ENCODE results near the gene CNKSR3. TPM values are rescaled to one million over a fixed set of nuclear protein-coding genes. Genes with fewer than 3 reads are reported as not detected.

The CNKSR3 gene
- polyA plus RNA-seq, 1 of the 3 experiments (the other 2 are of a cell fraction), result 1.6 TPM

GRCh38 chr6:154460306-154461071 is 50.0 kb downstream of the CNKSR3 start:
- no peaks in the 10 kb centered on the region for H3K27me3 ChIP-seq (ENCODE audit: insufficient read depth)
- no peaks in the 10 kb centered on the region for H3K9me3 ChIP-seq
- H3K4me3 ChIP-seq (ENCODE audit: low read depth in 2 of 2, low read length in 1 of 2), result no peak overlapping the region
- H3K9ac ChIP-seq, result no peak overlapping the region
- peak overlapping the region; percentile 44; the same call in 1 of the 2 replicates for H3K4me2 ChIP-seq
- no peak overlapping the region for H2AFZ ChIP-seq (ENCODE audit: low read depth)
- H3K4me1 ChIP-seq (ENCODE audit: control insufficient read depth in 1 of 2, insufficient read depth in 2 of 2, low read depth in 1 of 2, low read length in 1 of 2), result peaks cover 12 to 69% of the 10 kb centered on the region in 2 experiments
- no peaks in the 10 kb centered on the region for H3K9me2 ChIP-seq
- TF ChIP-seq TCF12 (IDR thresholded peaks at IDR 0.05), result no peak
- no peak for TF ChIP-seq REST (IDR thresholded peaks at IDR 0.05; ENCODE audit: low read depth, low read length)
- TF ChIP-seq GATA2 (CRISPR knock-in tag; IDR thresholded peaks at IDR 0.05), result no peak
- no peak for TF ChIP-seq SMC3 (IDR thresholded peaks at IDR 0.05; ENCODE audit: low read depth, low read length)
- no peak for TF ChIP-seq NFIC (IDR thresholded peaks at IDR 0.05; ENCODE audit: borderline replicate concordance)
- TF ChIP-seq EZH2phosphoT487 (IDR thresholded peaks at IDR 0.05; ENCODE audit: borderline replicate concordance, low read depth), result no peak
- no peak for TF ChIP-seq YY1 (IDR thresholded peaks at IDR 0.05; ENCODE audit: low read depth)
- TF ChIP-seq RXRA (IDR thresholded peaks at IDR 0.05; ENCODE audit: borderline replicate concordance, low read depth), result no peak
- TF ChIP-seq PBX3 (IDR thresholded peaks at IDR 0.05), result no peak
- no peak for TF ChIP-seq RCOR1 (IDR thresholded peaks at IDR 0.05; ENCODE audit: low read length)
- no peak for TF ChIP-seq MXI1 (IDR thresholded peaks at IDR 0.05; ENCODE audit: low read depth, low read length)
- TF ChIP-seq SIN3A (IDR thresholded peaks at IDR 0.05; ENCODE audit: borderline replicate concordance, low read depth, low read length), result no peak
- TF ChIP-seq CHD2 (IDR thresholded peaks at IDR 0.05; ENCODE audit: low read length, partially characterized antibody), result no peak
- peaks cover 3% of the 10 kb centered on the region for H3F3A ChIP-seq (replicated peaks; ENCODE audit: insufficient read depth)
- H3K36me3 ChIP-seq (replicated peaks in 1 of 2; ENCODE audit: control insufficient read depth in 1 of 2, insufficient read depth in 2 of 2, low read length in 1 of 2), result no peaks in the 10 kb centered on the region
- no peaks in the 10 kb centered on the region; the same call in none of the 2 replicates for H3K79me2 ChIP-seq (ENCODE audit: insufficient read depth)
- H4K20me1 ChIP-seq (ENCODE audit: insufficient read depth), result no peaks in the 10 kb centered on the region
- no peak for DNase-seq
- peak overlapping the region; percentile 33 to 83; a peak in 3 of 4 replicates for H3K27ac ChIP-seq (ENCODE audit: low read depth in 2 of 2, low read length in 1 of 2)
- 87% methylated on average over 13 of the region's 13 CpGs for WGBS (ENCODE audit: low lambda C conversion rate)
- ChIA-PET POLR2A (no interaction called here), CTCF (interaction anchor here (1.5 to 2.8 kb wide), 2 partner anchors 36 to 53 kb away, joined by 4 to 7 read pairs; no protein-coding TSS in a partner anchor)
